Ascending aorta (tissue), 2 donors: ENCODE results near the gene ADAMTS1. TPM values are rescaled to one million over a fixed set of nuclear protein-coding genes. Genes with fewer than 3 reads are reported as not detected.

Experiments
- DNase-seq, 2 donors: peaks; one replicate each; pipeline ENCODE4 v3.0.0-alpha.2; 2019; ENCODE audit warnings: low spot score in 2 of 2
- H3K27ac ChIP-seq, 2 donors: fragments of 200-600 bp; sonication (generic); one replicate each; pipeline ENCODE4 v1.5.1; 2016 to 2017; ENCODE audit warnings: mild to moderate bottlenecking in 1 of 2
- H3K27me3 ChIP-seq: fragments of 200-600 bp; sonication (generic); one replicate; pipeline ENCODE4 v1.5.1; 2017
- H3K36me3 ChIP-seq, 2 donors: fragments of 200-600 bp; sonication (generic); one replicate each; pipeline ENCODE4 v1.5.1; 2016
- H3K4me1 ChIP-seq, 2 donors: fragments of 200-600 bp; sonication (generic); one replicate each; pipeline ENCODE4 v1.5.1; 2016 to 2017; ENCODE audit warnings: mild to moderate bottlenecking in 1 of 2
- H3K4me3 ChIP-seq, 2 donors: fragments of 200-600 bp; sonication (generic); one replicate each; pipeline ENCODE4 v1.5.1; 2016 to 2017; ENCODE audit warnings: mild to moderate bottlenecking in 1 of 2
- H3K9me3 ChIP-seq, 2 donors: fragments of 200-600 bp; sonication (generic); one replicate each; pipeline ENCODE4 v1.5.1; 2016
- CTCF ChIP-seq, 3 experiments: fragments of 200-600 bp in 2 of 3; fragments of 450-650 bp in 1 of 3; sonication (generic) in 2 of 3; IDR thresholded peaks; one replicate each; pipeline ENCODE4 v1.5.1; 2016 to 2019; ENCODE audit warnings: antibody characterized with exemption in 3 of 3, mild to moderate bottlenecking in 1 of 3, moderate library complexity in 1 of 3
- intact Hi-C: fragments of 100-400 bp; cut with DNase I; formaldehyde crosslinking; loops from one replicate; pipeline ENCODE4 v1.15.1; 2023
- total RNA-seq: library from RNA; depleted of rRNA; stranded (reverse); fragments of >200 nt; gene quantifications from one replicate; pipeline ENCODE4 v1.1.0, GENCODE V29; 2016

The ADAMTS1 gene
- total RNA-seq, 1 donor from 2014 or later, result 672 TPM

GRCh38 chr21:26884436-26884835 lies 39.2 kb upstream of the ADAMTS1 start:
- no peak for TF ChIP-seq CTCF (IDR thresholded peaks at IDR 0.05)
- no peak for DNase-seq
- Histone ChIP-seq H3K9me3 (no peaks in the 10 kb centered on the region), H3K27me3 (no peaks in the 10 kb centered on the region), H3K4me1 (no peaks in the 10 kb centered on the region), H3K27ac (no peak overlapping the region), H3K4me3 (no peak overlapping the region), H3K36me3 (no peaks in the 10 kb centered on the region)
- intact Hi-C loops, result no loop called here

- no peaks in the 10 kb centered on the region for H3K4me1 ChIP-seq
- DNase-seq, result no peak
- no peak overlapping the region for H3K27ac ChIP-seq
- no peaks in the 10 kb centered on the region for H3K9me3 ChIP-seq
- no peaks in the 10 kb centered on the region for H3K36me3 ChIP-seq
- H3K27me3 ChIP-seq, result no peaks in the 10 kb centered on the region
- TF ChIP-seq CTCF (IDR thresholded peaks at IDR 0.05), result no peak
- intact Hi-C loops, result no loop called here
- no peak overlapping the region for H3K4me3 ChIP-seq
These were observed 38.6 kb upstream of the ADAMTS1 start for GRCh38 chr21:26883768-26884167.

- intact Hi-C loops, result no loop called here
These were observed 36.5 kb upstream of the ADAMTS1 start for GRCh38 chr21:26881504-26882228.

GRCh38 chr21:26877018-26877417 lies 31.8 kb upstream of the ADAMTS1 start:
- Histone ChIP-seq H3K4me1 (no peaks in the 10 kb centered on the region), H3K27me3 (no peaks in the 10 kb centered on the region), H3K9me3 (peaks cover 0 to 9% of the 10 kb centered on the region in 2 donors), H3K27ac (no peak overlapping the region), H3K4me3 (no peak overlapping the region), H3K36me3 (no peaks in the 10 kb centered on the region)
- TF ChIP-seq CTCF (IDR thresholded peaks at IDR 0.05), result no peak
- intact Hi-C loops, result no loop called here
- DNase-seq, result no peak

More at GRCh38 chr21:26881504-26882228, 36.5 kb upstream of the ADAMTS1 start:
- no peaks in the 10 kb centered on the region for H3K36me3 ChIP-seq
- DNase-seq, result no peak
- H3K4me1 ChIP-seq, result no peaks in the 10 kb centered on the region
- H3K27ac ChIP-seq, result no peak overlapping the region
- peak; percentile 14 to 33 (median 19) for TF ChIP-seq CTCF (IDR thresholded peaks at IDR 0.05)
- H3K4me3 ChIP-seq, result no peak overlapping the region
- H3K9me3 ChIP-seq, result no peaks in the 10 kb centered on the region
- no peaks in the 10 kb centered on the region for H3K27me3 ChIP-seq

GRCh38 chr21:26874347-26874746 lies 29.1 kb upstream of the ADAMTS1 start:
- Histone ChIP-seq H3K4me1 (no peaks in the 10 kb centered on the region), H3K27me3 (no peaks in the 10 kb centered on the region), H3K9me3 (peaks cover 0 to 9% of the 10 kb centered on the region in 2 donors), H3K36me3 (no peaks in the 10 kb centered on the region), H3K27ac (no peak overlapping the region), H3K4me3 (no peak overlapping the region)
- DNase-seq, result no peak
- intact Hi-C loops, result no loop called here
- no peak for TF ChIP-seq CTCF (IDR thresholded peaks at IDR 0.05)
